HK-2 (cell line): Measurements from ENCODE around the gene PLEKHH1.

Source experiments
- DNase-seq: peaks from one replicate; pipeline ENCODE4 v3.0.0-alpha.2; 2018; ENCODE audit not compliant: unreplicated experiment

Gene PLEKHH1

GRCh38 chr14:67562025-67562775 is 29.1 kb downstream of the PLEKHH1 start:
- no peak for DNase-seq

DNA sequence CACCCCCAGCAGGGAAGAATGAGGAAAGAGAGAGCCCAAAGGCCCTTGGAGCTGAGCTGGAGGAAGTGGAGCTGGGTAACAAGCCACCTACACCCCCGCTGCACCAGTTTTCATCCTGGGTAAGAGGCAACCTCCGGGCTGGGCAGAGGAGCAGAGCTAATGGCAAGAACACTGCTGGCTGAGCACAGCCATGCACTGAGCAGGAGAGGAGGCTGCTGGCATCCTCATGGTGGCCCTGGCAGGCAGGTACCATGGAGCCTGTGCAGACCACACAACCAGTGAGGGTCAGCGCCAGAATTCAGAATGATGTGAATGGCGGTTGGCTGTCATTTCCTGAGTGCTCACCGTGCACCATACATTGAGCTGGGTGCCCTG is 29.7 kb downstream of the PLEKHH1 start:
- no peak for DNase-seq

- DNase-seq: no peak
These were observed 31.1 kb downstream of the PLEKHH1 start for GRCh38 chr14:67564236-67564635.

GRCh38 chr14:67566908-67567307 is 33.8 kb downstream of the PLEKHH1 start:
- no peak for DNase-seq

DNA sequence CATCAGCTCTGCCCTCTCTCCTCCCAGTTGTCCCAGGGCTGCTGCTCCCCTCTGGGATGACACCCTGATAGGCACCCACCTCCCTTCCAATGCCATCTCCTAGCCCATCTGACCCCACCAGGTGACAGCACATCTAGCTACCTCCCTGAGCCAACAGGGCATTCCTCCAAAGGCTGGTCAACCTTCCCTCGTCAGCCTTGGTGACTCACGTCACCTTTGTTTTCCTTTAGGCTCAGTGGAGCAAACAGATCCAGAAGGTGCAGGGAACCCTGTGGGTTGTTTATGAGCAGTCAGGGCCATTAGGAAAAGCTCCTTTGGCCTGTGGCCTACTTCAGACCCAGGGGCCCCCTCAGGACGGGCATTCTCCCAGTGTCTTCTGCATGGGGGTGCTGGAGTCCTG is 34.6 kb downstream of the PLEKHH1 start:
- no peak for DNase-seq

DNA sequence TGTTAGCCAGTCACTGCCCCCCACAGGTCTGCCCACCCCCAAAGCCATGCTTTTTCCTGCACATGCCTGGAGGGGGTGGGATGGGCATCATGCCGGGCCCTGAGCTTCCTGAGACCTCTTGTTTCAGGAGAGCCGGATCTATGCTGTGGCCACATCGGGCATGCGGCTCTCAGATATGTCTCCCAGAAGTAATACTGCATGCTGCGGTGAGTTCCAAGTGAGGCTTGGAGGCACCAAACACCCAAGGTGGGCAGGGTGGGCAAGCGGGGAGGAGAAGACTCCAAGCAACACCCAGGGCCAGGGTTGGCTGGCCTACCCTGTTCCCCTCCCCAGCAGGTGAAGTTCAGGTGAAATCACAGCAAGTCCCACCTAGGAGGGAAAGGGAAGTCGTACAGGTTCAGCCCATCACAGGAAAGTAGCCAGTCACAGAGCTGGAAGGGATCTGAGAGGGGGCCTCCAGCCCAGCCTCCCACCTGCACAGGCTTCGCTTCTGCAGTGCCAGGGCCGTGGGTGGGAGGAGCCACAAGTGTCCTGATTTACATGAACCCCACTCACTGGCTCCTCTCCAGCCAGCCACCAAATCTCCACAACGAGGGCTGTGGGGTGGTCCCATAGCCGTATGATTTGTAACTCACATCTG is 36.0 kb downstream of the PLEKHH1 start:
- DNase-seq: no peak

DNA sequence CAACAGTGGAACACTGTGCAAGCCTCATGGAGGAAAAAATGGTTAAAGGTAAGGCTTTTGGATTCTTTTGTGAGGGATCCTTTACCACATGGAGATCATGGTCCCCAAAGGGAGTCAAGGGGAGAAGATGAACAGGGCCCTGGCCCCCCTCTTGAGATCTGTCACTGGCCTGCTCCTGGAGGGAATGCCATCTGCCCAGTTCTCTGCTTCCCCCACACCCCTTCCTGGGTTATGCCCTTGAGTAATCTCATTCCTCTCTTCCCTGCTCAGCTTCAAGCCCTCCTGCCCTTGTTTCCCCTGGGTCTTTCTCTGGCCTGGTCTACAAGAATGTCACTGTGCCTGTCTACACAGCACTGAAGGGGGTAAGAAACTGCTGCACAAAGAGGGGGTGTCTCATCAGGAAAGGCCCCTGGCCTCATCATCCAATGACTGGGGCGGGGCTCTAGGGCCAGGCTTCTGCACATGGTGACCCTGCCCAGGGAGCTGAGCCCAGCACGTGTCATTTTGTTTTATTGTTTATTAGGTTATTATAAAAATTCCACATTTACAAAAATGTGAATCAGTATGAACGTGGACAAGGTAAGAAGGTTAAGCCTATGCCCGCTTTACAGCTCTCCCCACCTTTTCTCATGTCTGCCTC is 36.7 kb downstream of the PLEKHH1 start:
- no peak for DNase-seq

- DNase-seq: no peak
These were observed 37.4 kb downstream of the PLEKHH1 start for GRCh38 chr14:67570453-67570852.

DNA sequence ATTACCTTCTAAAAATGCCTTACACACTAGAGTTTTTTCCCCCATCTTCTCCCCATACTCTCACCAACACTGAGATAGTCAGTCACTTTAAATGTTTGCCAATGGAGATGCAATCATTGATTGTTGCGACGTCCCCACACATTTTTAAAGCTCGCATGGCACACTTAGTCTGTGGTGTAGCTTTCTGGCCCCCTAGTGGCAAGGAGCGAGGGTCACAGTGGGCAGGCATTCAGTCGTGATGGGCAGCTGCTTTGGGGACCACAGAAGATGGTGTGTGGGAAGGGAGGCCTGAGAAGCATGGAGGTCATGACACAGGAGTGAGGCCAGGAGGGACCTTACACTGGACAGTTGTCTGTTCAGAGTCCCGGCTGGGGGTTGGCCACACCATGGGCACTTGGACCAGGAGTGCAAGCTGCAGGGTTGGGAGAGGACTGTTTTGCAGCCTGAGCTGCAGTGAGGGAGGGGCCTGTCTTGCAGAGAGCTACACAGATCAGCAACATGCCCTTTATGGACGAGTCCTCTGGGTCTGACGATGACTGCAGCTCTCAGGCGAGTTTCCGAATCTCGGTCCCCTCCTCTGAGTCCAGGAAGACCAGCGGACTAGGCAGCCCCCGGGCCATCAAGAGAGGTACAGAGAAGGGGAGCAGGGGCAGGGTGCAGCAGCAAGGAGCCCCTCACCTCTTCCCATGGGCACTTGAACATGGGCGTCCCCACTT is 38.3 kb downstream of the PLEKHH1 start:
- DNase-seq: peak; percentile 61

DNA sequence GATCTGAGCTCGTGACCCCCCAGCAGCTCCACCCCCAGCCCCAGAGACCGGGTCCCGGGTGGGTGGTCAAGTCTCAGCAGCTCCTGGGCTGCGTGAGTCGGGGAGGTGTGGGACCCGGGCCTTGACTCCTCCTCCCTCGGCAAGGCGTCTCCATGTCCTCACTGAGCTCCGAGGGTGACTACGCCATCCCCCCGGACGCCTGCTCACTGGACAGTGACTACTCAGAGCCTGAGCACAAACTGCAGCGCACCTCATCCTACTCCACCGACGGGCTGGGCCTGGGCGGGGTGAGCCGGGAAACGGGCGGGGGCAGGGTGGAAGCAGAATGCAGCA is 38.9 kb downstream of the PLEKHH1 start:
- DNase-seq: no peak

GRCh38 chr14:67572608-67573007 is 39.5 kb downstream of the PLEKHH1 start:
- DNase-seq: no peak

DNA sequence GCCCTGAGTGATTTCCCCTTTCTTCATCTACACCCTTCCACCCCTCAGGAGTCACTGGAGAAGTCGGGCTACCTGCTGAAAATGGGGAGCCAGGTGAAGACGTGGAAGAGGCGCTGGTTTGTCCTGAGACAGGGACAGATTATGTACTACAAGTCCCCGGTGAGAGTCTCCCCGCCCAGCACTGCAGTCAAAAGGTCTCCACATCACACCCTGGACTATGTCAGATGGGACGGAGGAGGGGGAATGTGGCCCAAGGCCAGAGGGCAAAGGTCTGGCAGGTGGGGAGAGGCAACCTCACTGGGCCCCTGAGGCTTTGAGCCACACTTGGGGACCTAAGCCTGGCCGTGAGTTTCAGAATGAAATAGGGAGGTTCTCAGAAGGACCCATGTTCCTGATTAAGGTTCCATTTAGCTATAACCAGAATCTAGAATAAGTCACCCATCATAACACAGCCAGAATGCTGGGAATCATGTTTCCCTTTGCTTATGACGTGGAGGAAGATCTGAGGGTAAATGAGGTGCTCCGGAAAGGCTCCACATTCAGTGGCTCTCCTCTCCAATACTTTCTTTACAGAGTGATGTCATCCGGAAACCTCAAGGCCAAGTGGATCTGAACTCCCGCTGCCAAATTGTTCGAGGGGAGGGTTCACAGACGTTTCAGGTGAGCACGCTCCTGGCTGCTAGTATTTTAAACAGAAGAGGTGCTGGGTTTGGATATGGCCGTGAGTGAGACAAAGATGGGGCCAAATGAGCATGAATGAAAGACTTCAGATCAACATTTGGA is 40.3 kb downstream of the PLEKHH1 start:
- no peak for DNase-seq

GRCh38 chr14:67574156-67574555 is 41.1 kb downstream of the PLEKHH1 start:
- DNase-seq: no peak

- no peak for DNase-seq
These were observed 41.7 kb downstream of the PLEKHH1 start for GRCh38 chr14:67574806-67575205.

GRCh38 chr14:67575684-67576083 is 42.6 kb downstream of the PLEKHH1 start:
- no peak for DNase-seq

- no peak for DNase-seq
These were observed 43.3 kb downstream of the PLEKHH1 start for GRCh38 chr14:67576216-67576955.

DNA sequence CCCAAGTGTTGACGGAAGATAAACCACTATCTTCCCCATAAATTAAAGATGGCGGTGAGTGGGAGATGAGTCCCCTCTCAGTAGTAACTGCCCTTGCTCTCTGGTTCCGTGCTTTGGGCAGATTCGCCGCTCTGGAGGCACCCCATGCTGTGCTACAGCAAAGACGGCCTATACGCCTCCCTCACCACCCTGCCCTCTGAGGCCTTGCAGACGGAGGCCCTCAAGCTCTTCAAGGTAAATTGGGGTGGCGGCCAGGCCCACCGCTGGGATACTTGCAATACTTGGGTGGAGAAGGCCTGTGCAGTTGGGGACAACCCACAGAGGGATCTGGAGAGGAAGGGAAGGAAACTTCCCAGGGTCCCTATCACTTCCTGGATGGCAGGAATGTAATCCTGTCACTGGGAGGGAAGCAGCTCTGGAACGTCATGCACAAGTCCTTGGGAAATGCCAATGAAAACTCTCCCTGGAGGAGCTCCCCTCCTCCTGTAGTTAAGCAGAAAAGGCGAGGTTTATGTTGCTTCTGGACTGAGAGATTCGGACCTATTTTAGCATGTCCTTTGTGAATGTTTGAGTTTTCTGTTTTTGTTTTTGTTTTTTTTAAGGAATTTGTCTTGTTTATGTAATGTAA is 44.2 kb downstream of the PLEKHH1 start:
- no peak for DNase-seq

DNA sequence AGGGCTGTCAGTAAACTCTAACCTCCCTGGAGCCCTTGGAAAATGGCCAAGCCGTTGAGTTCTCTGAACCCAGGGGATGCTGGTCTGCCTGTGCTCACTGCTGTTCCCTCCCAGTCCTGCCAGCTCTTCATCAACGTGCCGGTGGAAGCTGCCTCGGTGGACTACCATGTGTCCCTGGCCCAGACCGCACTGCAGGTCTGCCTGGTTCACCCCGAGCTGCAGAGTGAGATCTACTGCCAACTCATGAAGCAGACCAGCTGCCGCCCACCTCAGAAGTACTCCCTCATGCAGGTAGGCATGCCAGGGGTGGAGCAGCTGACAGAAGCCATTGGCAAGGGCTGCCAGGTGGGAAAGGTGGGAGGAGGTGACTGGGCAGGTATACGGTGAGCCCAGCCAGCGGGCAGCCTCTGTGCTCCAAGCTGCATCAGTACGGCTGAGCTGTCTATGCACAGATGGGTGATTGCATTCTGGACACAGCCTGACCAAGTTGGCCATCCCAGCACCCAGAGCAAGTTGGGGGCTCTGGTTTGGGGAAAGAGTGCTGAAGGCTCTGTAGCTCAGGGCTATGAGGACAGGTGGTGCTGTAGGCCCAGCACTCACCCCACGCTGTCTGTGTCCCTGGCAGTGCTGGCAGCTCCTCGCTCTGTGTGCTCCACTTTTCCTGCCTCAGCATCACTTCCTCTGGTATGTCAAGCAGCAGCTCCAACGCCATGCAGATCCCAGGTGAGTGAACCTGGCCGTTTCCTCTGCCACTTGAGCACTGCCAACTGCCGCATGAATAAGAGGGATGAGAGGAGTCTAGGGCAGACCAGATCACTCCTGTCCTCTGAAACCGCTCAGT is 45.0 kb downstream of the PLEKHH1 start:
- no peak for DNase-seq

GRCh38 chr14:67579040-67579439 is 46.0 kb downstream of the PLEKHH1 start:
- no peak for DNase-seq

GRCh38 chr14:67579636-67580035 is 46.5 kb downstream of the PLEKHH1 start:
- no peak for DNase-seq
